Stimulated activated CD4-positive, alpha-beta T cell treated with anti-CD3 and anti-CD28 coated beads, Interleukin-15, amount 100 ng/mL, for 1 hour (primary cell): ENCODE results near the gene FKBP1A.

Source experiments
- DNase-seq, 2 donors: peaks; one replicate each; pipeline ENCODE4 v3.0.0-alpha.2; 2020; ENCODE audit warnings: low read depth in 1 of 2, low spot score in 1 of 2

FKBP1A gene

GRCh38 chr20:1320016-1320415 is 72.8 kb downstream of the FKBP1A start:
- DNase-seq: no peak

GRCh38 chr20:1319462-1319861 is 73.4 kb downstream of the FKBP1A start:
- DNase-seq: no peak

GRCh38 chr20:1319051-1319450 is 73.8 kb downstream of the FKBP1A start:
- DNase-seq: no peak
